ENCODE measurements around the gene TMEM204. TPM values are rescaled to one million over a fixed set of nuclear protein-coding genes. Genes with fewer than 3 reads are reported as not detected.

The TMEM204 gene
- total RNA-seq, 4 donors from 2014 or later: 9.4 to 22.5 (median 13.3) TPM

DNA sequence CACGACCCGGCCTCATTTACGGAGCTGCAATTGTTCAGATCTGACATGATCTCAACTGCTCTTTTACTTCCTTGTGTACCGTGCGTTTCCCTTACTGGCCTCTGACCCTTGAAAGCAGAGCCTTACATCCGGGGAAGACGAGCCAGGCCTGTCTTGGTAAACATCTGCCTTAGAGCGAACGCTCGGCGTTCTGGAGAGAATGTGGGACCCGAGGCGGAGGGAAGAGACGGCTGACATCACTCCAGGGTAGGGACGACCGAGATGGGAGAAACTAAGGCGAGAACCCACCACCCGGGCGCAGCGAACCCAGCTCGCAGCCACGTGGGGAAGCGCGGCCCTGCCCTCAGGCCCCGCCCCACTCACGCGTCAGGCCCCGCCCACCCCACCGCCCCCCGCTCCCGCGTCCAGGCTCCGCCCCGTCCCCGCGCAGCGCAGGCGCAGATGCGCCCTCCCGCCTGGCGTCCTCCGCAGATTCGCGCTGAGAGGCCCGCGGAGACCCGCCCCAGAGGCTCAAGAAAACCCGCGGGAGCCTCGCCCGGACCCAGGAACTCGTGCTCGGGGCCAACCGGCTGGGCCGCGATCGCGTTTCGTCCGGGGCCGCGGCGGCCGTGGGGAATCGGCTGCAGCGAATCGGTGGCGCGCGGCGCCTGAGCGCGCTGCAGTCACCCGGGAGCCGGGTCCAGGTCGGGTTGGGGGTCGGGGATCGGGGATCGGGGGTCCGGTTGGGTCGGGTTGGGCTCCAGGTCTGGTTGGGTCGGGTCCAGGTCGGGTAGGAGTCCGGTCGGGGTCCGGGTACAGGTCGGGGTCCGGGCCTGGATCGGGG, 40.3 kb upstream of the TMEM204 start, which contains the start of gene TELO2:
Gene TELO2 (plus strand): TSS at position 438 of the 823 bp plus-strand sequence. CDS start 922 bp downstream, outside the sequence.
- peak; percentile 86 for DNase-seq
- H3K27ac ChIP-seq: peak within 1 kb of the TSS; percentile 85 to 92 (median 88)
- no peaks in the 10 kb centered on the region for H3K36me3 ChIP-seq
- intact Hi-C loops (cut with DNase I; ENCODE audit: low total_unique reads) (no loop called here), in situ Hi-C loops (cut with MboI; ENCODE audit: low pct_ligation_motif_present in 1 of 4, low pct_unique_long_range_greater_than_20kb in 1 of 4, low sequenced_read_pairs in 3 of 4) (no loop called here)
- H3K9me3 ChIP-seq: no peaks in the 10 kb centered on the region
- no peaks in the 10 kb centered on the region for H3K27me3 ChIP-seq
- 3% methylated on average over 34 of the region's 89 CpGs; no CpG with 5 or more reads in 1 of the 2 donors for WGBS, 2 donors (ENCODE audit: low coverage in 1 of 2)
- H3K4me1 ChIP-seq: peaks cover 5 to 21% (median 19%) of the 10 kb centered on the region in 4 donors
- peak within 1 kb of the TSS; percentile 64 to 84 (median 76) for H3K4me3 ChIP-seq
- TF ChIP-seq POLR2A (IDR thresholded peaks at IDR 0.05) (peak; percentile 36), EP300 (IDR thresholded peaks at IDR 0.05; ENCODE audit: low read depth) (no peak), POLR2AphosphoS5 (IDR thresholded peaks at IDR 0.05) (peak in 2 of 3 donors; percentile 11 to 29), CTCF (IDR thresholded peaks at IDR 0.05) (peak in 2 of 5 experiments; percentile 8 to 33)

DNA sequence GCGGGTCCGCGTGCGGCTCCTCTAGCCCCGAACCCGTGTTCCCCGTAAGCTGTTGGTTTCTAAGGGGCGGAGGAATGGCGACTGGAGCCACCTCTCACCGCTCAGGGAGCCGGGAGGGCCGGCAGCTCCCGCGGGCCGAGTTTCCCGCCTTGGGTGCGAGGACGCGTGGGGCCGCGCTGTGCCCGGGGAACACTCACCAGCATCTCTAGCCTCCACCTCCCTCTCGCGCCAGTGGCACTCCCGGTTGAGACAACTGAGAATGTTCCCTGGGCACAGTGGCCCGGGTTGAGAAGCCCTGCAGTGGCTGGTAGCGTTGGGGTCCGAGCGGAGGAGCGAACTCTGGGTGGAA, 39.7 kb upstream of the TMEM204 start:
- no peak for DNase-seq

GRCh38 chr16:1494129-1494640, 39.3 kb upstream of the TMEM204 start:
- in situ Hi-C loops (cut with MboI; ENCODE audit: low pct_ligation_motif_present in 1 of 4, low pct_unique_long_range_greater_than_20kb in 1 of 4, low sequenced_read_pairs in 3 of 4): no loop called here

More for the DNA sequence above, 39.7 kb upstream of the TMEM204 start:
- H3K27ac ChIP-seq: peak overlapping the region; percentile 85 to 92 (median 88)
- no peaks in the 10 kb centered on the region for H3K27me3 ChIP-seq
- peaks cover 5 to 21% (median 19%) of the 10 kb centered on the region in 4 donors for H3K4me1 ChIP-seq
- intact Hi-C loops (cut with DNase I; ENCODE audit: low total_unique reads) (no loop called here), in situ Hi-C loops (cut with MboI; ENCODE audit: low pct_ligation_motif_present in 1 of 4, low pct_unique_long_range_greater_than_20kb in 1 of 4, low sequenced_read_pairs in 3 of 4) (no loop called here)
- H3K4me3 ChIP-seq: peak overlapping the region; percentile 64 to 84 (median 76)
- TF ChIP-seq POLR2AphosphoS5 (IDR thresholded peaks at IDR 0.05) (no peak), POLR2A (IDR thresholded peaks at IDR 0.05) (no peak), CTCF (IDR thresholded peaks at IDR 0.05) (no peak), EP300 (IDR thresholded peaks at IDR 0.05; ENCODE audit: low read depth) (no peak)
- no peaks in the 10 kb centered on the region for H3K9me3 ChIP-seq
- H3K36me3 ChIP-seq: no peaks in the 10 kb centered on the region
- WGBS, 2 donors (ENCODE audit: low coverage in 1 of 2): 2% methylated on average over 14 of the region's 30 CpGs; no CpG with 5 or more reads in 1 of the 2 donors

More at GRCh38 chr16:1494129-1494640, 39.3 kb upstream of the TMEM204 start:
- intact Hi-C loops (cut with DNase I; ENCODE audit: low total_unique reads): no loop called here
- Histone ChIP-seq H3K36me3 (no peaks in the 10 kb centered on the region), H3K27ac (peak overlapping the region; percentile 85 to 92 (median 88)), H3K27me3 (no peaks in the 10 kb centered on the region), H3K4me1 (peaks cover 5 to 21% (median 19%) of the 10 kb centered on the region in 4 donors), H3K9me3 (no peaks in the 10 kb centered on the region), H3K4me3 (peak overlapping the region; percentile 64 to 84 (median 76))
- peak in 4 of 5 experiments; percentile 11 to 31 (median 27) for TF ChIP-seq CTCF (IDR thresholded peaks at IDR 0.05)
- no peak for TF ChIP-seq EP300 (IDR thresholded peaks at IDR 0.05; ENCODE audit: low read depth)
- peak; percentile 32 for DNase-seq
- 31% methylated on average over 18 of the region's 25 CpGs; no CpG with 5 or more reads in 1 of the 2 donors for WGBS, 2 donors (ENCODE audit: low coverage in 1 of 2)

All from transverse colon (tissue), 4 donors.